H1 (cell line): ENCODE measurements around the gene USP3. TPM values are rescaled to one million over a fixed set of nuclear protein-coding genes. Genes with fewer than 3 reads are reported as not detected.
"Not testable (repeated sequence)": the region's sequence is repeated elsewhere in the genome, so short reads cannot be mapped to it uniquely, and the experiment has no call there.

Source experiments
- CTCF ChIA-PET: fragments of 300-600 bp; sonication (Branson Sonifier 250); formaldehyde crosslinking; loops from one replicate; lab custom pipeline; 2021; ENCODE audit not compliant: partially characterized antibody; lab: Charles Lee
- POLR2A ChIA-PET: fragments of 300-600 bp; sonication (Branson Sonifier 250); formaldehyde crosslinking; loops from one replicate; lab custom pipeline; 2021; ENCODE audit warnings: inconsistent platforms; ENCODE audit not compliant: partially characterized antibody; lab: Charles Lee
- DNase-seq, 2 experiments: peaks; one replicate each; pipeline versions ENCODE4 v3.0.0 to v3.0.0-alpha.2; 2010 to 2022; ENCODE audit warnings: low spot score in 2 of 2, low read depth in 1 of 2, mixed read lengths in 1 of 2
- FAIRE-seq: peaks from 2 replicates; lab custom pipeline; 2011; peaks lifted over from hg19 to GRCh38; lab: Jason Lieb, UNC
- H2AFZ ChIP-seq: 2 replicates; pipeline ENCODE4 v1.8.1; 2012; ENCODE audit warnings: low read length, inconsistent platforms
- H2AK5ac ChIP-seq: 2 replicates; pipeline ENCODE4 v1.6.1; 2013; ENCODE audit warnings: low read depth, low read length
- H2BK120ac ChIP-seq: replicated peaks from 2 replicates; pipeline ENCODE3; 2013; ENCODE audit warnings: low read depth, low read length, inconsistent platforms
- H2BK12ac ChIP-seq: 2 replicates; pipeline ENCODE4 v1.6.1; 2013; ENCODE audit warnings: low read depth, low read length
- H2BK15ac ChIP-seq: 2 replicates; pipeline ENCODE4 v1.6.1; 2013; ENCODE audit warnings: low read length
- H2BK20ac ChIP-seq: 2 replicates; pipeline ENCODE4 v1.6.1; 2013; ENCODE audit warnings: low read length
- H2BK5ac ChIP-seq: 2 replicates; pipeline ENCODE4 v1.6.1; 2013; ENCODE audit warnings: low read depth, low read length
- H3K14ac ChIP-seq: 2 replicates; pipeline ENCODE4 v1.6.1; 2013; ENCODE audit warnings: inconsistent platforms; ENCODE audit not compliant: insufficient read length
- H3K18ac ChIP-seq: 2 replicates; pipeline ENCODE4 v1.6.1; 2013; ENCODE audit warnings: low read length; ENCODE audit errors: extremely low read depth
- H3K23ac ChIP-seq: 2 replicates; pipeline ENCODE4 v1.6.1; 2013; ENCODE audit warnings: inconsistent platforms; ENCODE audit not compliant: insufficient read length
- H3K23me2 ChIP-seq: 2 replicates; pipeline ENCODE4 v1.6.1; 2013; ENCODE audit warnings: low read depth, low read length
- H3K27ac ChIP-seq: 2 replicates; pipeline ENCODE4 v1.6.1; 2011; ENCODE audit warnings: low read depth, low read length, inconsistent platforms
- H3K27me3 ChIP-seq, 4 experiments: replicated peaks in 1 of 4; 1 replicate in 1 of 4; 2 replicates in 3 of 4; pipeline versions ENCODE4 v1.6.1 to v1.8.1; 2011 to 2013; ENCODE audit warnings: low read length in 3 of 4, mild to moderate bottlenecking in 3 of 4, inconsistent platforms in 2 of 4, mixed read lengths in 2 of 4, moderate library complexity in 1 of 4; ENCODE audit not compliant: control insufficient read depth in 3 of 4, insufficient read depth in 3 of 4; ENCODE audit errors: extremely low read depth in 1 of 4
- H3K36me3 ChIP-seq, 4 experiments: 2 replicates each; pipeline versions ENCODE4 v1.6.1 to v1.8.1; 2011 to 2013; ENCODE audit warnings: mild to moderate bottlenecking in 4 of 4, low read length in 3 of 4, moderate library complexity in 2 of 4, control low read depth in 1 of 4, inconsistent platforms in 1 of 4; ENCODE audit not compliant: insufficient read depth in 4 of 4, control insufficient read depth in 2 of 4
- H3K4ac ChIP-seq: replicated peaks from 2 replicates; pipeline ENCODE3; 2013; ENCODE audit warnings: low read length, low read depth, mixed read lengths, inconsistent platforms; ENCODE audit not compliant: insufficient read length
- H3K4me1 ChIP-seq, 4 experiments: replicated peaks in 1 of 4; 1 replicate in 1 of 4; 2 replicates in 3 of 4; pipeline versions ENCODE4 v1.6.1 to v1.8.1; 2011 to 2013; ENCODE audit warnings: low read length in 3 of 4, inconsistent platforms in 2 of 4, mixed read lengths in 1 of 4; ENCODE audit not compliant: insufficient read depth in 4 of 4, control insufficient read depth in 3 of 4
- H3K4me2 ChIP-seq, 2 experiments: 2 replicates each; pipeline versions ENCODE4 v1.6.1 to v1.8.1; 2011 to 2013; ENCODE audit warnings: low read depth in 2 of 2, low read length in 2 of 2, control low read depth in 1 of 2, inconsistent platforms in 1 of 2, mild to moderate bottlenecking in 1 of 2; ENCODE audit not compliant: insufficient read depth in 1 of 2
- H3K4me3 ChIP-seq, 4 experiments: fragments of 200-600, 300-600 bp in 1 of 4; sonication (generic), shearing (Covaris generic), sonication (Bioruptor Twin) in 1 of 4; 2 replicates each; pipeline versions ENCODE4 v1.5.1 to v1.8.1; 2011 to 2016; ENCODE audit warnings: low read length in 4 of 4, low read depth in 3 of 4, control low read depth in 2 of 4, inconsistent platforms in 2 of 4, mild to moderate bottlenecking in 2 of 4, mixed read lengths in 1 of 4, moderate library complexity in 1 of 4; ENCODE audit not compliant: insufficient read depth in 2 of 4; ENCODE audit errors: extremely low read depth in 1 of 4
- H3K56ac ChIP-seq: replicated peaks from 2 replicates; pipeline ENCODE3; 2013; ENCODE audit warnings: low read depth, mild to moderate bottlenecking, mixed read lengths, low read length, inconsistent platforms; ENCODE audit not compliant: insufficient read length
- H3K79me1 ChIP-seq: 2 replicates; pipeline ENCODE4 v1.6.1; 2013; ENCODE audit warnings: low read depth, low read length, control low read depth
- H3K79me2 ChIP-seq, 2 experiments: 2 replicates each; pipeline versions ENCODE4 v1.6.1 to v1.8.1; 2012 to 2013; ENCODE audit warnings: low read length in 2 of 2, mild to moderate bottlenecking in 2 of 2, inconsistent platforms in 1 of 2; ENCODE audit not compliant: insufficient read depth in 2 of 2, control insufficient read depth in 1 of 2
- H3K9ac ChIP-seq, 4 experiments: replicated peaks in 1 of 4; 1 replicate in 1 of 4; 2 replicates in 3 of 4; pipeline versions ENCODE4 v1.6.1 to v1.8.1; 2011 to 2013; ENCODE audit warnings: low read depth in 3 of 4, low read length in 3 of 4, control low read depth in 2 of 4, mild to moderate bottlenecking in 2 of 4, moderate library complexity in 2 of 4, inconsistent platforms in 1 of 4; ENCODE audit errors: extremely low read depth in 1 of 4
- H3K9me3 ChIP-seq, 2 experiments: 2 replicates each; pipeline versions ENCODE4 v1.6.1 to v1.8.1; 2012 to 2013; ENCODE audit warnings: mild to moderate bottlenecking in 2 of 2, moderate library complexity in 2 of 2, control low read depth in 1 of 2, inconsistent platforms in 1 of 2, low read depth in 1 of 2, low read length in 1 of 2, mixed read lengths in 1 of 2; ENCODE audit not compliant: insufficient read depth in 2 of 2
- H4K20me1 ChIP-seq, 2 experiments: replicated peaks in 1 of 2; 2 replicates each; pipeline versions ENCODE3 to v1.8.1; 2011 to 2013; ENCODE audit warnings: inconsistent platforms in 2 of 2, low read length in 2 of 2, mild to moderate bottlenecking in 1 of 2; ENCODE audit not compliant: insufficient read depth in 2 of 2, control insufficient read depth in 1 of 2
- H4K5ac ChIP-seq: 2 replicates; pipeline ENCODE4 v1.6.1; 2013; ENCODE audit warnings: low read length, low read depth, mixed read lengths, inconsistent platforms; ENCODE audit not compliant: insufficient read length
- H4K8ac ChIP-seq: 2 replicates; pipeline ENCODE4 v1.8.0; 2013; ENCODE audit warnings: mild to moderate bottlenecking, moderate library complexity, low read length, inconsistent platforms; ENCODE audit not compliant: insufficient read depth; ENCODE audit errors: extremely low read depth
- H4K91ac ChIP-seq: replicated peaks from 2 replicates; pipeline ENCODE3; 2013; ENCODE audit warnings: low read length, mixed read lengths, inconsistent platforms; ENCODE audit not compliant: insufficient read length
- WGBS, 2 experiments: shearing (Covaris generic) in 1 of 2; methylation state at CpG; one replicate each; pipeline versions ENCODE4 v1.1.6 to v1.1.7; 2013 to 2015; ENCODE audit warnings: low lambda C conversion rate in 2 of 2, mixed read lengths in 2 of 2, inconsistent platforms in 1 of 2, low coverage in 1 of 2, missing lambda C conversion rate in 1 of 2; ENCODE audit not compliant: insufficient replicate concordance in 2 of 2, insufficient coverage in 1 of 2, insufficient read length in 1 of 2; ENCODE audit errors: extremely low coverage in 1 of 2, missing lambda C conversion rate in 1 of 2; 5-methylcytosine and 5-hydroxymethylcytosine counted together
- polyA plus RNA-seq, 7 experiments: library from polyadenylated mRNA; depleted of rRNA in 3 of 7; stranded (reverse) in 5 of 7; unstranded in 2 of 7; fragments of >200 nt in 5 of 7; fragments of 200-250 nt in 2 of 7; gene quantifications; 1 replicate in 5 of 7; 2 replicates in 1 of 7; 4 replicates in 1 of 7; pipeline versions ENCODE4 v1.2.1 to v1.2.3, GENCODE V29; 2011 to 2013; ENCODE audit warnings: missing spikeins in 2 of 7, mixed read lengths in 2 of 7
- total RNA-seq: library from RNA; stranded (reverse); fragmentation: NEBNext Ultra II Directional; extraction: Animal tissue kit (Norgen Biotek cat#: 25700); gene quantifications from 2 replicates; pipeline ENCODE4 v1.2.1, GENCODE V29; 2021

USP3 gene
- total and polyA plus RNA-seq, 2 of the 8 experiments (the other 6 are each of a cell fraction or from before 2014, with no cell fraction given) = 15.5 to 16.2 TPM

GRCh38 chr15:63487758-63488397 is 16.5 kb upstream of the USP3 start:
- H3K4ac ChIP-seq, H4K8ac ChIP-seq, H3K9me3 ChIP-seq, H3K79me1 ChIP-seq, H3K27ac ChIP-seq, H2AK5ac ChIP-seq, H2BK12ac ChIP-seq, H3K4me2 ChIP-seq, H3K14ac ChIP-seq, H3K36me3 ChIP-seq, H2BK5ac ChIP-seq, H4K5ac ChIP-seq, H4K91ac ChIP-seq, DNase-seq, H3K4me1 ChIP-seq, H3K4me3 ChIP-seq, H3K23me2 ChIP-seq, H3K56ac ChIP-seq, H3K79me2 ChIP-seq, H4K20me1 ChIP-seq, H2BK15ac ChIP-seq, H2AFZ ChIP-seq, H2BK20ac ChIP-seq, FAIRE-seq, H3K9ac ChIP-seq, H3K23ac ChIP-seq, H2BK120ac ChIP-seq, H3K18ac ChIP-seq: not testable (repeated sequence)
- POLR2A ChIA-PET = interaction anchor here (0.9 kb wide), 1 partner anchor 378 kb away, joined by 3 read pairs; no protein-coding TSS in a partner anchor
- 94% methylated on average over 10 of the region's 10 CpGs; no CpG with 5 or more reads in 1 of the 2 experiments for WGBS, 2 experiments
- peaks cover 0 to 11% (median 5%) of the 10 kb centered on the region in 4 experiments; a peak in 4 of 7 replicates for H3K27me3 ChIP-seq
- CTCF ChIA-PET = interaction anchor here (0.6 to 2.2 kb wide), 39 partner anchors 9 to 582 kb away, joined by 3 to 20 read pairs (median 4); partner anchors contain the start of gene FBXL22
